ENCODE data around the gene BMPR1B.
"Not testable (repeated sequence)": the region's sequence is repeated elsewhere in the genome, so short reads cannot be mapped to it uniquely, and the experiment has no call there.

BMPR1B gene

GRCh38 chr4:95049551-95050233 is 291.9 kb downstream of the BMPR1B start:
- no peak for DNase-seq

GRCh38 chr4:95050980-95051701 is 293.4 kb downstream of the BMPR1B start:
- no peak for DNase-seq

- DNase-seq, result no peak
Observed at GRCh38 chr4:95051702-95052020, 293.9 kb downstream of the BMPR1B start.

GRCh38 chr4:95058991-95059390 is 301.2 kb downstream of the BMPR1B start:
- no peak for DNase-seq

- DNase-seq, result no peak
Observed at GRCh38 chr4:95059663-95060062, 301.9 kb downstream of the BMPR1B start.

GRCh38 chr4:95061220-95061619 is 303.5 kb downstream of the BMPR1B start:
- no peak for DNase-seq

- not testable (repeated sequence) for DNase-seq
Observed at GRCh38 chr4:95061801-95062200, 304.0 kb downstream of the BMPR1B start.

- DNase-seq, result no peak
Observed at GRCh38 chr4:95066050-95066449, 308.3 kb downstream of the BMPR1B start.

- DNase-seq, result no peak
Observed at GRCh38 chr4:95068401-95068800, 310.6 kb downstream of the BMPR1B start.

GRCh38 chr4:95068818-95069478 is 311.2 kb downstream of the BMPR1B start:
- no peak for DNase-seq

GRCh38 chr4:95071851-95072250 is 314.1 kb downstream of the BMPR1B start:
- DNase-seq, result no peak

GRCh38 chr4:95073646-95074045 is 315.9 kb downstream of the BMPR1B start:
- no peak for DNase-seq

GRCh38 chr4:95077864-95078263 is 320.1 kb downstream of the BMPR1B start:
- no peak for DNase-seq

- no peak for DNase-seq
Observed at GRCh38 chr4:95080969-95081368, 323.2 kb downstream of the BMPR1B start.

GRCh38 chr4:95084584-95084983 is 326.8 kb downstream of the BMPR1B start:
- DNase-seq, result no peak

- DNase-seq, result no peak
Observed at GRCh38 chr4:95085124-95085833, 327.5 kb downstream of the BMPR1B start.

GRCh38 chr4:95086551-95086950 is 328.8 kb downstream of the BMPR1B start:
- DNase-seq, result no peak

- DNase-seq, result no peak
Observed at GRCh38 chr4:95087657-95088455, 330.1 kb downstream of the BMPR1B start.

GRCh38 chr4:95091272-95091671 is 333.5 kb downstream of the BMPR1B start:
- no peak for DNase-seq

GRCh38 chr4:95092766-95093165 is 335.0 kb downstream of the BMPR1B start:
- DNase-seq, result no peak

- no peak for DNase-seq
Observed at GRCh38 chr4:95093460-95093859, 335.7 kb downstream of the BMPR1B start.

All from activated naive CD4-positive, alpha-beta T cell treated with Interleukin-2 at 50 U/mL for 16 hours (primary cell).